Measurements from ENCODE around the gene B4GALT5.

DNA sequence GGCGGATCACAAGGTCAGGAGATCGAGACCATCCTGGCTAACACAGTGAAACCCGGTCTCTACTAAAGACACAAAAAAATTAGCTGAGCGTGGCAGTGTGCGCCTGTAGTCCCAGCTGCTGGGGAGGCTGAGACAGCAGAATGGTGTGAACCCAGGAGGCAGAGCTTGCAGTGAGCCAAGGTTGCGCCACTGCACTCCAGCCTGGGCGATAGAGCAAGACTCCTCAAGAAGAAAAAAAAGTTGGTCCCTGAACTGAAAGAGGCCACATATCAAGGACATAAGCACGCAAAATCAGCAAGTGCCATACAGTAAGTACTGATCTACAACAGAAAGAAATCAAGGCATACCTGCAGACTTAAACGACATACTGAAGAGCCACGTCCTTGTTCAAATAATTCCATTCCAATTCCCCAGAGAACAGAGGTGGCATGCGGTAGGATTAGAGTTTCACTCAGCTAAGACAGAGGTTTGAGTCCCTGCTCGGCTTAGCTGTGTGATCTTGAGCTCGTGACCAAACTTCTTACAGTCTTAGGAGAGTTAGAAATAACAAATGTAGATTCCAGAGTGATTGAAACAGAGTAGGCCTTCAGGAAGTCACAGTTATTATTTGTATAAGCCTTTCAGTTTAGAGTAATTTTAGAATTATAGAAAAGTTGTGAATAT lies 29.2 kb downstream of the B4GALT5 start:
- TF ChIP-seq, protein P1, sequence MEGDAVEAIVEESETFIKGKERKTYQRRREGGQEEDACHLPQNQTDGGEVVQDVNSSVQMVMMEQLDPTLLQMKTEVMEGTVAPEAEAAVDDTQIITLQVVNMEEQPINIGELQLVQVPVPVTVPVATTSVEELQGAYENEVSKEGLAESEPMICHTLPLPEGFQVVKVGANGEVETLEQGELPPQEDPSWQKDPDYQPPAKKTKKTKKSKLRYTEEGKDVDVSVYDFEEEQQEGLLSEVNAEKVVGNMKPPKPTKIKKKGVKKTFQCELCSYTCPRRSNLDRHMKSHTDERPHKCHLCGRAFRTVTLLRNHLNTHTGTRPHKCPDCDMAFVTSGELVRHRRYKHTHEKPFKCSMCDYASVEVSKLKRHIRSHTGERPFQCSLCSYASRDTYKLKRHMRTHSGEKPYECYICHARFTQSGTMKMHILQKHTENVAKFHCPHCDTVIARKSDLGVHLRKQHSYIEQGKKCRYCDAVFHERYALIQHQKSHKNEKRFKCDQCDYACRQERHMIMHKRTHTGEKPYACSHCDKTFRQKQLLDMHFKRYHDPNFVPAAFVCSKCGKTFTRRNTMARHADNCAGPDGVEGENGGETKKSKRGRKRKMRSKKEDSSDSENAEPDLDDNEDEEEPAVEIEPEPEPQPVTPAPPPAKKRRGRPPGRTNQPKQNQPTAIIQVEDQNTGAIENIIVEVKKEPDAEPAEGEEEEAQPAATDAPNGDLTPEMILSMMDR (conservative IDR thresholded peaks at IDR 0.05 in 1 of 2, IDR thresholded peaks at IDR 0.05 in 1 of 2; ENCODE audit: extremely low read depth in 1 of 2, insufficient read depth in 1 of 2, low read depth in 1 of 2, low read length in 2 of 2): no peak
- no peak for TF ChIP-seq EZH2 (IDR thresholded peaks at IDR 0.05; ENCODE audit: borderline replicate concordance, low read length)
